Kidney epithelial cell (primary cell): ENCODE measurements around the gene TACC2. TPM values are rescaled to one million over a fixed set of nuclear protein-coding genes. Genes with fewer than 3 reads are reported as not detected.

Source experiments
- DNase-seq: peaks from one replicate; pipeline ENCODE4 v3.0.0-alpha.2; 2010; ENCODE audit warnings: low read depth
- H3K27me3 ChIP-seq: 2 replicates; pipeline ENCODE4 v1.6.0; 2011; ENCODE audit warnings: low read length; ENCODE audit not compliant: control insufficient read depth, insufficient read depth
- H3K36me3 ChIP-seq: 2 replicates; pipeline ENCODE4 v1.5.1; 2011; ENCODE audit warnings: low read length; ENCODE audit not compliant: control insufficient read depth, insufficient read depth
- H3K4me3 ChIP-seq: 2 replicates; pipeline ENCODE4 v1.5.1; 2011; ENCODE audit warnings: low read depth, mild to moderate bottlenecking, control low read depth, low read length
- total RNA-seq: library from RNA; depleted of rRNA; stranded (reverse); fragments of >200 nt; gene quantifications from 2 replicates; pipeline ENCODE4 v1.2.3, GENCODE V29; 2015
- TF ChIP-seq, protein P1 (sequence below): IDR thresholded peaks from 2 replicates; pipeline ENCODE4 v1.5.1; 2011; ENCODE audit warnings: mild to moderate bottlenecking, moderate library complexity, low read length, control low read depth, inconsistent platforms; ENCODE audit not compliant: insufficient read depth, poor library complexity, severe bottlenecking

The TACC2 gene
- total RNA-seq, 1 donor from 2014 or later: 26.9 TPM

GRCh38 chr10:122151121-122151694 lies 162.2 kb downstream of the TACC2 start:
- no peak for DNase-seq
- H3K4me3 ChIP-seq: no peak overlapping the region
- TF ChIP-seq, protein P1, sequence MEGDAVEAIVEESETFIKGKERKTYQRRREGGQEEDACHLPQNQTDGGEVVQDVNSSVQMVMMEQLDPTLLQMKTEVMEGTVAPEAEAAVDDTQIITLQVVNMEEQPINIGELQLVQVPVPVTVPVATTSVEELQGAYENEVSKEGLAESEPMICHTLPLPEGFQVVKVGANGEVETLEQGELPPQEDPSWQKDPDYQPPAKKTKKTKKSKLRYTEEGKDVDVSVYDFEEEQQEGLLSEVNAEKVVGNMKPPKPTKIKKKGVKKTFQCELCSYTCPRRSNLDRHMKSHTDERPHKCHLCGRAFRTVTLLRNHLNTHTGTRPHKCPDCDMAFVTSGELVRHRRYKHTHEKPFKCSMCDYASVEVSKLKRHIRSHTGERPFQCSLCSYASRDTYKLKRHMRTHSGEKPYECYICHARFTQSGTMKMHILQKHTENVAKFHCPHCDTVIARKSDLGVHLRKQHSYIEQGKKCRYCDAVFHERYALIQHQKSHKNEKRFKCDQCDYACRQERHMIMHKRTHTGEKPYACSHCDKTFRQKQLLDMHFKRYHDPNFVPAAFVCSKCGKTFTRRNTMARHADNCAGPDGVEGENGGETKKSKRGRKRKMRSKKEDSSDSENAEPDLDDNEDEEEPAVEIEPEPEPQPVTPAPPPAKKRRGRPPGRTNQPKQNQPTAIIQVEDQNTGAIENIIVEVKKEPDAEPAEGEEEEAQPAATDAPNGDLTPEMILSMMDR: no peak
- H3K27me3 ChIP-seq: no peaks in the 10 kb centered on the region
- H3K36me3 ChIP-seq: no peaks in the 10 kb centered on the region

DNA sequence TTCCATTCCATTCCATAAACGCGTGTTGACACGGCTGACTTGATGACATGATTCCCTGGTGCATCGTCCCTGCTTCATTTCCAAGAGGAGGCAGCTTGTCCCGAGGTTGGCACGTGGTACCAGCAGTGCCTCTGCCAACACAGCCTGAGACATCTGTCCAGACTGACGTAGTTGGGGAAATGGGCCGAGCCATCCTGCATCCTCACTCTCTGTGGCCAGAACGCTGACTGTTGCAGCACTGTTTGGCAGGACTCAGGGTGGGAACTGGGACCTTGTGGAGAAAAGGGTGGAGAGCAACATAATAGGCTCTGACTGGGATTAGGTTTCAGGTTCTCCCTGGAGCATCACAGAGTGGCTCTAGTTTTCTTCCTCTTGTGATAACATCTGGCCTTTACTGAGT lies 163.6 kb downstream of the TACC2 start:
- H3K27me3 ChIP-seq: no peaks in the 10 kb centered on the region
- H3K36me3 ChIP-seq: no peaks in the 10 kb centered on the region
- no peak for DNase-seq
- no peak overlapping the region for H3K4me3 ChIP-seq
- TF ChIP-seq, protein P1: no peak

DNA sequence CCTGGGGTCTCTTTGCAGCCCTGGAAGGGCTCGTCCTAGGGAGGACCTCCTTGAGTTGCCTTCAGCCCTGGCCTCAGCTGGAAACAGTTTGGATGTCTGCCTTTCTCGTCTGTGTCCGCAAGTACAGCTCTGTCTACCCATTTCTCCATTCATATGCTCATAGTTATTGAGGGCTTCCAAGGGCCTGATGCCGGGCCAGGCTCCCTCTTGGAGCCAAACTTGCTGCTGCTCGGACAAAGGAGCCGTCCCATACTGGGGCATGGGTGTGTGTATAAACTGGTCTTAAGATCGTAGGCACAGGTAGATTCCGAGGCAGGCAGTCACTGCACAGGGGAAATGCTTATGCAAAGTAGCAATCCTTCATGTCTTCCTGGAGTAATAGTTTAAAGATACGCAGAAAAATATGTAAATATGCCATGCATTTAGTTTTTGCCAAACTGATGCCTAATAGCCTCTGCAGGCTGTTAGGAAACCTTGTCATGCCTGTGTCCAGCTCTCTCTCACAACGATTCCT lies 165.1 kb downstream of the TACC2 start:
- Histone ChIP-seq H3K4me3 (no peak overlapping the region), H3K36me3 (no peaks in the 10 kb centered on the region), H3K27me3 (no peaks in the 10 kb centered on the region)
- TF ChIP-seq, protein P1: no peak
- DNase-seq: no peak

- Histone ChIP-seq H3K4me3 (no peak overlapping the region), H3K27me3 (no peaks in the 10 kb centered on the region), H3K36me3 (no peaks in the 10 kb centered on the region)
- TF ChIP-seq, protein P1: no peak
- no peak for DNase-seq
These were observed 165.8 kb downstream of the TACC2 start for GRCh38 chr10:122154545-122155366.

DNA sequence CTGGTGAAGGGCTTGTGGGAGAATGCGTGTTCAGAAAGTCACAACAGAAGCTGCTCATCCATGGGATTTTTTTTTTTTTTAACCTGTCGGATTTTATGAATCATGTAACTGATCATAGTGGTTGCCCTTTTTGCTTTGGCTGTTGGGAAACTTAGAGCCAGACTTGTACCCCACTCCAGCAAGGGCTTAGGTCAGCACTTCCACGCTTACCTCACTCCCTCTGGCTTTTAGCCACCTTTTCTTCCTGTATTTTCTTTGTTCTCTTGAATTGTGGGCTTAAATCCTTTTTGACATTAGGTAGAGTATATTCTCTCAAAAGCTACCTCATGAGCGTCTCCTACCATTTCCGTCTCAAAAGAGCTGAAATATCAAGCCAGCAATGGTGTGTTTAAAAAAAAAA lies 168.5 kb downstream of the TACC2 start:
- H3K36me3 ChIP-seq: no peaks in the 10 kb centered on the region
- TF ChIP-seq, protein P1: no peak
- H3K4me3 ChIP-seq: no peak overlapping the region
- no peaks in the 10 kb centered on the region for H3K27me3 ChIP-seq
- DNase-seq: no peak
